Left ventricle myocardium superior (tissue), 1 donor: Measurements from ENCODE around the gene TNS1. TPM values are rescaled to one million over a fixed set of nuclear protein-coding genes. Genes with fewer than 3 reads are reported as not detected.
A peak's percentile ranks its signal among the peaks of the same experiment; 100 is the strongest.

Experiments
- ATAC-seq: fragments of 200-7000 bp; cut with Tn5 transposase; one replicate; pipeline ENCODE4 v1.9.1; 2020; ENCODE audit warnings: mild to moderate bottlenecking, moderate library complexity
- DNase-seq: peaks from one replicate; pipeline ENCODE4 v3.0.0-alpha.2; 2020
- intact Hi-C: fragments of 100-400 bp; cut with micrococcal nuclease; formaldehyde crosslinking; loops from one replicate; pipeline ENCODE4 v1.11.0; 2022
- total RNA-seq: library from RNA; stranded (reverse); fragmentation: NEBNext Ultra II Directional; extraction: Animal tissue kit (Norgen Biotek cat#: 25700); gene quantifications from one replicate; pipeline ENCODE4 v1.2.1, GENCODE V29; 2021
- donor health status: DM: no; HTN: yes; CAD: no; lungs with severe emphysema.

The TNS1 gene
- total RNA-seq, 1 donor from 2014 or later: 783 TPM

- intact Hi-C loops: no loop called here
- ATAC-seq: no peak
- peak; percentile 41 for DNase-seq
These were observed 102.6 kb downstream of the TNS1 start for GRCh38 chr2:217900010-217900779.

- DNase-seq: peak; percentile 83
- intact Hi-C loops: no loop called here
- ATAC-seq: peak; percentile 18
These were observed 103.4 kb downstream of the TNS1 start for GRCh38 chr2:217899231-217900009.

- DNase-seq (peak; percentile 81), ATAC-seq (peak; percentile 48)
- intact Hi-C loops: no loop called here
These were observed 104.7 kb downstream of the TNS1 start for GRCh38 chr2:217897816-217898806.

DNA sequence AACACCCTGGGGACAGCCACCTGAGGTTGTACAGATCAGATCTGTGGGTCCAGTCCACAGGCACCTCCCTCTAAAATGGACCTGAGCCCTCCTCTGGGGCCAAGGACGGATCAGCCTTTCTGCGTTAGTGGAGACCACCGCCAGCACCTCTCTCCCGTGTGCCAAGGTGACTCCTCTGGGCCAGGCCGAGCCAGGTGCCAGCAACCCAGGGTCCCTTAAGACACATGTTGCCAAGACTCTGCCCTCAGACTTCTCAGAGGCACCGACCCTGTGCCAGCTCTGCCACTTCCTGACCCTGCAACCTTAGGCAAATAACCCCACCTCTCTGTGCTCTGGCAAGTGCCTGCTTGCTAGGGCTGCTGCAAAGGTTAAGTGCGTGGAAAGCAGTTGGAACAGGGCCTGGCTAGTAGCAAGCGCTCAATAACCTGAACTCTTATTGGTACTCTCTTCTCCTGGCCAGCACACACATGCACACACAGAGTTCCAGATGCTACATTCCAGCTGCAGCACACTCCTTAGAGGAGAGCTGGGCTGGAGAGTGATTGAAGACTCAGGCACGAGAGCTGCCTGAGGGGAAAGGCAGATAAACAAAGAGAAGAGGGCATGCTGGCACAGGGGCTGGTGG, 105.6 kb downstream of the TNS1 start:
- no peak for ATAC-seq
- no peak for DNase-seq
- intact Hi-C loops: no loop called here

GRCh38 chr2:217895070-217895635, 107.6 kb downstream of the TNS1 start:
- intact Hi-C loops: no loop called here
- ATAC-seq (no peak), DNase-seq (no peak)

GRCh38 chr2:217893440-217893839, 109.4 kb downstream of the TNS1 start:
- intact Hi-C loops: no loop called here
- ATAC-seq (no peak), DNase-seq (no peak)

DNA sequence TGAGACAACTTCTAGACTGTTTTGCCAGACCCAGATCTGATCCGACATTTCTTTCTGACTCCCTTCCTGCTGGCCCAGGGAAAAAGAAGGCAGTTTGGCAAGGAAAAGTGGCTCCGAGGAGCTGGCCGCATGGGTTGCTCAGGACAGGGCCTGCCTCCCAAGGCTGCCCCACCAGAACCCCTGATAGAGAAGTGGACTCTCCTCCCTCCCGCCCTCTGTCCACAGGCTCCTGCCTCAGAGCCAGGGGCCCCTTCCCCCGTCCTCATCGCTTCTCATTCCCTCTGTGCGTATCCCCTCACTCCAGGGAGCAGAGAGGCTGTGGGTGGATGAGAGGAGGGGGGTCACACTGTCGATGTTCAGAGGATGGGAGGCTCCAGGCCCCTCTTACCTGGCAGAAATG, 110.2 kb downstream of the TNS1 start:
- DNase-seq (no peak), ATAC-seq (no peak)
- intact Hi-C loops: no loop called here

- intact Hi-C loops: no loop called here
- ATAC-seq (peak; percentile 69), DNase-seq (peak; percentile 62)
These were observed 112.3 kb downstream of the TNS1 start for GRCh38 chr2:217890445-217890844.

GRCh38 chr2:217889656-217890055, 113.1 kb downstream of the TNS1 start:
- DNase-seq: no peak
- intact Hi-C loops: loop anchor here (5.0 to 10.0 kb wide), 2 partner anchors 95 to 102 kb away; no protein-coding TSS in a partner anchor
- ATAC-seq: no peak

GRCh38 chr2:217887841-217888701, 114.7 kb downstream of the TNS1 start:
- peak; percentile 77 for ATAC-seq
- peak; percentile 81 for DNase-seq
- intact Hi-C loops: loop anchor here (5.0 to 10.0 kb wide), 2 partner anchors 97 to 101 kb away; no protein-coding TSS in a partner anchor

DNA sequence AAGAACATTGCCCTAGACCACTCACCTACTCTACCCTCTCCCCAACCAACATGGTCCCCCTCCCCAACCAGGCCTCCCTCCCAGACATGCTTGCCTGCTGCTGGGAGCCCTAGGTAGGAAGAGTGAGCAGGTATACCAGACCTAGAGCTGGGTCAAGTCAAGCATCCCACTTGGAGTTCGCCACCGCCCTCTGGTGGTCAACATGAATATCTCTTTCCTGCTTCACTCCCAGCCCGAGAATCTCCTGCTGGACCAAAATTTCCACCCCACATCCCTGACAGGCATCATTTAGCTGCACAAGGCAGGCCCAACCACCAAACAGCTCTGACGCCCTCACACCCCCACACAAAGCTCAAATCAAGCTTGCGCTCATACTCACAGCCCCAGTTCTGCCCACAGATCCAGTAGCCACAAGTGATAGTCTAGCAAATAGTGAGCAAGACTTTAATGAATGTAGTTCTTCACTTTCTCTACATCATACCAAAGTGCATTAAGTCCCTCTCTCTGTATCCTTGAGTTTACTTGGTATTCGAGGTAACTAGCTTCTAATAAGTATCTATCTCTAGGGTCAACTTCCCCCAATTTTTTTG, 116.0 kb downstream of the TNS1 start:
- intact Hi-C loops: loop anchor here (5.0 to 10.0 kb wide), 2 partner anchors 98 to 100 kb away; no protein-coding TSS in a partner anchor
- ATAC-seq (peak; percentile 46), DNase-seq (peak; percentile 70)

- ATAC-seq (no peak), DNase-seq (no peak)
These were observed 116.7 kb downstream of the TNS1 start for GRCh38 chr2:217886091-217886490.

DNA sequence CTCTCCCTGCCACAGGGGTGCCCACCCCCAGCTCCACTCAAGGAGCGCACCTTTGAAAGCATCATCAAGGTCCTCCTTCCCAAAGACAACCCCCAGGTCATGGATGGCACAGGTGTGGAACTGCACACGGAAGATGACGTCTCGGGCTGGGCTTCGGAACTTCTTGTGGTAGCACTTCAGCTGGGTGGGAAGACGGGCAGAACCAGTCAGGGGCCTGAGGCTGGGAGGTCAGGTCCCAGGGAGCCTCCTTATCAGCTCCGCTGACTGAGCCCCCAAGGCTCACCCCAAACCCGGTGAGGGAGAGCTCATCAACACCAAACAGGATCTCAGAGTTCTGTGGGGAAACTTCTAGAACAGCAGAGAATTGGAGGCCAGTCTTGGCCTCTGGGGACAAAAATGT, 117.8 kb downstream of the TNS1 start:
- DNase-seq (no peak), ATAC-seq (no peak)
- intact Hi-C loops: loop anchor here (5.0 to 10.0 kb wide), 2 partner anchors 98 to 100 kb away; no protein-coding TSS in a partner anchor

More at GRCh38 chr2:217886091-217886490, 116.7 kb downstream of the TNS1 start:
- intact Hi-C loops: loop anchor here (5.0 to 10.0 kb wide), 2 partner anchors 99 kb away; no protein-coding TSS in a partner anchor

DNA sequence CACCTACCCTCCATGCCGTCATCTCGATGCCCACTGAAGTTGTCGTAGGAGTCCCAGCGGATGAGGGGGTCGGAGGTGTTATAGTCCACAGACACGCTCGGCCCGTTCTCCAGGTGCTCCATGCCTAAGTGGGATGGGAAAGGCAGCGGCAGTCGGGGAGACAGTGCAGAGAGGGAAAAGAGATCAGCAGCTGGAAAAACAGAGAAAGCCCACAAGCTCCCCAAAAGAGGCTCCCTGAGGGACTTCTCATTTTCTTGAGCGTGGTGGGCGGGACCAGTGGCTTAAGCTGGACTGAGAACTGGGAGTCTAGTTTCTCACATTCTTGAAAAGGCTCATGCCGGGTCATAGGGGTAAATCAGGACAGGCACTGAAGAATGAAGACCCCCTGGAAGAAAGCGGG, 121.9 kb downstream of the TNS1 start:
- intact Hi-C loops: loop anchor here (10.0 kb wide), 1 partner anchor 104 kb away; no protein-coding TSS in a partner anchor
- ATAC-seq (peak; percentile 34), DNase-seq (peak; percentile 58)

- intact Hi-C loops: loop anchor here (10.0 kb wide), 1 partner anchor 104 kb away; no protein-coding TSS in a partner anchor
- peak; percentile 29 for ATAC-seq
- no peak for DNase-seq
These were observed 122.4 kb downstream of the TNS1 start for GRCh38 chr2:217880287-217880889.

GRCh38 chr2:217878915-217879590, 123.7 kb downstream of the TNS1 start:
- DNase-seq (no peak), ATAC-seq (peak; percentile 13)
- intact Hi-C loops: no loop called here
